Stimulated activated naive CD8-positive, alpha-beta T cell treated with anti-CD3 and anti-CD28 coated beads, Interleukin-15, Interleukin-2, amounts not matched to agents 100 ng/mL and 50 ng/mL, for 24 hours (primary cell): ENCODE results near the gene SLC22A17.

Source experiments
- H3K27ac Mint-ChIP-seq: one replicate; pipeline ENCODE4 v1.8.0; 2021; ENCODE audit warnings: mild to moderate bottlenecking, mixed read lengths
- H3K27me3 Mint-ChIP-seq: one replicate; pipeline ENCODE4 v1.8.0; 2021; ENCODE audit warnings: mixed read lengths
- H3K36me3 Mint-ChIP-seq: one replicate; pipeline ENCODE4 v1.8.0; 2021; ENCODE audit warnings: low read depth, mixed read lengths
- H3K4me1 Mint-ChIP-seq: one replicate; pipeline ENCODE4 v1.8.0; 2021; ENCODE audit warnings: low read depth, mixed read lengths
- H3K4me3 Mint-ChIP-seq: one replicate; pipeline ENCODE4 v1.8.0; 2021; ENCODE audit warnings: mild to moderate bottlenecking, mixed read lengths
- H3K9me3 Mint-ChIP-seq: one replicate; pipeline ENCODE4 v1.8.0; 2021; ENCODE audit warnings: mixed read lengths

SLC22A17 gene

DNA sequence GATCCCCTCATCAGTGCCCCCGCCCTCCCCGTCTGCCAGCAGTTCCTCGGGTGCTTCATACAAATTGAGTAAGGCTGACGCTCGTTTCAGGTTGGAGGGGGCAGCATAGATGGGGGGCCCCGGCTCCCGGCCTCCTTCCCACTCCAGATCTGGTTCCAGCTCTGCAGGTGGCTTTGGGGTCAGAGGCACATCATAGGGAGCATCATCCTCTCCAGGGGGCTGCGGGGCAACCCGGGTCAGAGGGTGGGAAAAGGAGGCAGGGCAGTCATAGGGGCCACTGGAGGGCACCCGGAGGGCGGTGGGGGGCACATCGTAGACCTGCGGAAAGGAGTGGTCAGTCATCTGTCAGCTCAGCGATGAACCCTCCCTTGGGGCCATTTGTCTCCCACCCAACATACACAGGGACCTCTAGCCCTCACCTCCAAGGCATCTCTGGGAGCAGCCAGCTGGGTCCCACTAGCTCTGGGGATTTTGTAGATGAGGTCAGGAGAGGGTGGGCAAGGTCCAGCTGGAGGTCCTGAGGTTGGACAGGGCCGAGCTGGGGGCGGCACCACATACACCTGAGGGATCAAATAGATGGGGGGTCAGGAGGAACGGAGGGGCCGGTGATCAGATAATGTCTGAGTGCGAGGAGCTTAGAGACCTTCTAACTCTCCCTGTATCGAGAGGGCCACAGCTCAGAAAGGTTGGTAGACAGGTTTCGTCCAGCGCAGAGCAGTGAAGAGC is 7.2 kb upstream of the SLC22A17 start:
- Mint-ChIP-seq H3K27me3 (peaks cover 24% of the 10 kb centered on the region), H3K27ac (no peak overlapping the region), H3K36me3 (no peaks in the 10 kb centered on the region), H3K4me3 (no peak overlapping the region), H3K9me3 (no peaks in the 10 kb centered on the region), H3K4me1 (no peaks in the 10 kb centered on the region)

DNA sequence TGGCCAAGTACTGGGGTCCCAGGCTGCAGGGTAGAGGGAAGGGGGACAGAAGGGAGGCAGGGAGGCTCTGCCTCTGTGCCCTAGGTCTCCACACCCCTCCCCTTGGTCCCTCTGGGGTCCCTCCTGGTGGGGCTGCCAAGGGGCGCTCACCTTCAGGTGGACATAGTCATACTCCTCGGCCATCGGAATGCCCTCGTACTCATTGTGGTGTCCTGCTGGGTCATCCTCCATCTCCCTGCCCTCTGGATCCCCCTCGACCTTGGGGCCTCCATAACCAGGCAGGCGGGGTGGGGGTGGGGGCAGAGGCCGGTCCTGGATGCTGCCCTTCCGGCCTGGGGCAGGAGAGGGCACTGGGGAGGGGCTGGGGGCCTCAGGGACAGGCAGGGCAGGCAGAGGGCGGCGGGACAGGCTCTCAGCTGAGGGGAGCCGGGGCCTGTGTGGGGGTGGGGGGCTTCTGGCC is 6.5 kb upstream of the SLC22A17 start:
- Mint-ChIP-seq H3K27me3 (peaks cover 20% of the 10 kb centered on the region), H3K27ac (no peak overlapping the region), H3K36me3 (no peaks in the 10 kb centered on the region), H3K9me3 (no peaks in the 10 kb centered on the region), H3K4me3 (no peak overlapping the region), H3K4me1 (no peaks in the 10 kb centered on the region)

DNA sequence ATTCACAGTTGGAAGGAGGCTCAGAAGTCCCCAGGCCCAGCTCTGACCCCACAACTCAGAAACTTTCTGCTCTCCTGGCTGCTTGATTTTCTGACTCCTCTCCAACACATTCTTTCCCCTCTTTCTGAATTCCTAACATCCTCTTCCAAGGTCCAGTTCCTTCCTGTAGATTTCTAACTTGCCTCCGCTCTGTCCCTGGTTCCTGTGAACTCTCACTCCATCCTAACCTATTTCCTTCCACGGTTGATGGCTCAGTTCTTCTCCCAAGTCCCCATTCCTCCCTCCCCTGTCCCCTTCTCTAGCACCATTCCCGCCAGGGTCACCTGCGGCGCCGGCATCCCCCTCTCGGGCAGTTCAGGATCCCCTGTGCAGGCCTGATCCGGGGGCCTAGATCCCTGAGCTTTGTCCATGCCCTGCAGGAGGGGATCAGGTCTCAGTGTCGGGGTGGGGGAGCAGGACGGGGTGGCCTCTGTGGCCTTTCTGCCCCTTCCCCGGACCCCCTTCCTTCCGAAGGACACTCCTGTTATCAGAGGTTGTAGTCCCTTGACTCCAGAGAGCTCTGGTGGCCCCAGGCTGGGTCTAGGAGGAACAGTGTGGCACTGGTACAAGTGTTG is 6.0 kb upstream of the SLC22A17 start:
- H3K27me3 Mint-ChIP-seq, result peaks cover 22% of the 10 kb centered on the region
- no peak overlapping the region for H3K4me3 Mint-ChIP-seq
- no peaks in the 10 kb centered on the region for H3K36me3 Mint-ChIP-seq
- H3K4me1 Mint-ChIP-seq, result no peaks in the 10 kb centered on the region
- H3K27ac Mint-ChIP-seq, result no peak overlapping the region
- no peaks in the 10 kb centered on the region for H3K9me3 Mint-ChIP-seq

DNA sequence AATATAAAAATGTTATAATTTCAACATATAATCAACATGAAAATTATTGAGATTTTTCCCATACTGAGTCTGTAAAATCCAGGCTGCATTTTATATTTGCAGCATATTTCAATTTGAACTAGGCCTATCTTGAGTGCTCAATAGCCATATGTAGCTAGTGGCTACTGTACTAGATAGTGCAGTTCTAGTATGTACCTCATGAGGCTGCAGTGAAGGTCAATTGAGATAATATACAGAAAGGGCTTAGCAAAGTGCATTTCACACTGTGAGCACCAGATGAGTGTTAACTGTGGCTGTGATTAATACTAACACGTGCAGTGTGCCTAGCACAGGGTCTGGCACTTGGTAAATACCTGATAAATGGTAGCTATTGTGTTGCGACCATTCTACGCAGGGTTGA is 5.4 kb upstream of the SLC22A17 start:
- Mint-ChIP-seq H3K4me1 (peaks cover 1% of the 10 kb centered on the region), H3K27me3 (peaks cover 25% of the 10 kb centered on the region), H3K36me3 (no peaks in the 10 kb centered on the region), H3K4me3 (no peak overlapping the region), H3K9me3 (no peaks in the 10 kb centered on the region), H3K27ac (no peak overlapping the region)

DNA sequence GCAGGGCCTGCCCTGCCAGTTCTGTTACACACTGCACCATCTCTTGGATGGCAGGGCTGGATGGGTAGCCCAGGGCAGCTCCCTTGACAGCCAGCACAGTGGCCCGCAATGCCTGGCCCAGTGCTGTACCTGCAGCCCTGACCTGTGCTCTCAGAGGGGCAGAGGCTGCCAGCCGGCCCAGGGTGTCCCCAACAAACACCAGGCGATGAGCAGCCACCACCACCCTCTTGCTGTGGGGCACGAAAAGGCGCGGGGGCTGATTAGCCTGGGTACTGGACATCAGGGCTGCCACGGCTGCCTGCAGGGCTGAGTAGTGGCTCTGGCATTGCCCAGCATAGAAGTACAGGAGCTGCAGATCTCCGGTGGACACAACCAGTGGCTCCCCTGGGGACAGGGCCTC is 4.6 kb upstream of the SLC22A17 start:
- H3K4me1 Mint-ChIP-seq, result peaks cover 4% of the 10 kb centered on the region
- H3K36me3 Mint-ChIP-seq, result no peaks in the 10 kb centered on the region
- H3K27me3 Mint-ChIP-seq, result peaks cover 27% of the 10 kb centered on the region
- H3K27ac Mint-ChIP-seq, result no peak overlapping the region
- no peak overlapping the region for H3K4me3 Mint-ChIP-seq
- H3K9me3 Mint-ChIP-seq, result no peaks in the 10 kb centered on the region

DNA sequence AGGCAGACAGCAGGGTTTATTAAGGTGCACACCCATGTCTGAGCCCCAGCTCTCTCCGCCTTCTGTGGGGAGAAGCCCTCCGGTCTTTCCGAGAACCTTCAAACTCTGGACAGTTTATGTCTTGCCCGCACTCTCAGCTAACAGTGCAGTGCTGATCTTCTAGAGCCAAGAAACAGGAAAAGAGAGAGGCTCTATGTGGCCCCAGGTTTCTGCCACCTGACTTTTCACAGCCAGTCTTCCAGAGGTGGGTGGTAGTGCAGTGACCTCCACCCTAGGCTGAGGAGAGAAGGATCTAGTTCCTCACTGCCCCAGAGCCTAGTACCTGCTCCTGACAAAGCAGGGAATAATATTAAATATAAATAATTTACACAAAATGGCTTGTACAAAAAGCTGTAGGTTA is 4.0 kb upstream of the SLC22A17 start:
- H3K27me3 Mint-ChIP-seq, result peaks cover 27% of the 10 kb centered on the region
- no peaks in the 10 kb centered on the region for H3K36me3 Mint-ChIP-seq
- no peak overlapping the region for H3K27ac Mint-ChIP-seq
- H3K9me3 Mint-ChIP-seq, result no peaks in the 10 kb centered on the region
- H3K4me1 Mint-ChIP-seq, result peaks cover 4% of the 10 kb centered on the region
- no peak overlapping the region for H3K4me3 Mint-ChIP-seq

DNA sequence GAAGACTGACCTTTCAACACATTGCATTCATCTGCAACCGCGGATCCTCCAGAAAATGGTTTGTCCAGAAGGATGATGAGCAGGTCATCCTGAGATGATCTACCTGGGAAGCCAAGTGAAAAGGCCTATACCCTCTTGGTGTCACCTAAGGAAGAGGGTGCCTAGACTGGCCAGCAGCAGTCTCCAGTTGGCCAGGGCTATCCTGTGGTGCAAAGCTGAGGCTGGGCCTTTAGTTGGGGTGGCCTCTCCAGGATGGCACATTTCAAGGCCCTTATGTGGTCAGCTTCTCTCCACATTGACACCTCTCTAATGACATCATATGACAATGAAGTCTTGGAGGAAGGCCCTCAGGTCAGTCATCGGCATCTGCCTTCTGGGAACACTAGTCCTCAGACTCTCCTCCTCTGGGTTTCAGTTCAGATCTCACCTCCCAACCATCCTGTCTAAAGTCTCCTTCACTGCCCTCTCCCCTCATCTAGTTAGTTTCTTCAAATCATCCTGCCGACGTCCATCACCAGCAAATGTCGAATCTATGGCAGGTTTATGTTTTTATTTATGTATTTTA is 3.3 kb upstream of the SLC22A17 start:
- peaks cover 8% of the 10 kb centered on the region for H3K4me1 Mint-ChIP-seq
- H3K4me3 Mint-ChIP-seq, result no peak overlapping the region
- H3K27ac Mint-ChIP-seq, result no peak overlapping the region
- H3K36me3 Mint-ChIP-seq, result no peaks in the 10 kb centered on the region
- peaks cover 32% of the 10 kb centered on the region for H3K27me3 Mint-ChIP-seq
- no peaks in the 10 kb centered on the region for H3K9me3 Mint-ChIP-seq

DNA sequence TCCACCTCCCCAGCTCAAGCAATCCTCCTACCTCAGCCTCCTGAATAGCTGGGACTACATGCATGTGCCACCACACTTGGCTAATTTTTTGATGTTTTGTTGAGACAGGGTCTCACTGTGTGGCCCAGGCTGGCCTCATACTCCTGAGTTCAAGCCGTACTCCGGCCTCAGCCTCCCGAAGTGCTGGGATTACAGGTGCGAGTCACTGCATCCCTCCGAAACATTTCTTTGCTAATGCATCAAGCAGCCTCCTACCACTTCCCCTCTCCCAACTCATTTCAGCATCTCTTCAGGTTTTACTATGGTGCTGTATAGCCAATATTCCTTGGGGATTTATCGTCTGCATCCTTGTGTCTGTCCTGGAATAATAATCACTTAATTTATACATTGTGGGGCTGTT is 2.3 kb upstream of the SLC22A17 start:
- H3K9me3 Mint-ChIP-seq, result no peaks in the 10 kb centered on the region
- peaks cover 41% of the 10 kb centered on the region for H3K27me3 Mint-ChIP-seq
- no peaks in the 10 kb centered on the region for H3K36me3 Mint-ChIP-seq
- peaks cover 8% of the 10 kb centered on the region for H3K4me1 Mint-ChIP-seq
- no peak overlapping the region for H3K27ac Mint-ChIP-seq
- no peak overlapping the region for H3K4me3 Mint-ChIP-seq

DNA sequence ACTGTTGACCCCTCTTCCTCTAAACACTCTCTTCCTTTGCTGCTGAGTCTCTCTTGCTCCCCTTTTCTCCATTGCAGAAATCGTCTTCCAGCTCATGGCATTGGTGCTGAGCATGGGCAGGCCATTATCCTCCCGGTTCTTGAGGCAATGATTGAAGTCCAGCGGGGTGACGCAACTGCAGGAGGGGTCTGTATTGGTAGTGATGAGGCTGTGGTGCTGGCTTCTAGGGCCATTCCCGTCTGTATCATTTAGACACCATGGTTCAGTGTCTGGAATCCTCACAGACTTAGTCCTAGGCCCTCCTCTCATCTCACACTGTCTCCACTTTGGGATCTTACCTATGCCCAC is 720 bp upstream of the SLC22A17 start:
- H3K27ac Mint-ChIP-seq, result no peak overlapping the region
- H3K27me3 Mint-ChIP-seq, result peaks cover 41% of the 10 kb centered on the region
- H3K4me1 Mint-ChIP-seq, result peaks cover 8% of the 10 kb centered on the region
- no peaks in the 10 kb centered on the region for H3K9me3 Mint-ChIP-seq
- H3K36me3 Mint-ChIP-seq, result no peaks in the 10 kb centered on the region
- peak overlapping the region; percentile 75 for H3K4me3 Mint-ChIP-seq

DNA sequence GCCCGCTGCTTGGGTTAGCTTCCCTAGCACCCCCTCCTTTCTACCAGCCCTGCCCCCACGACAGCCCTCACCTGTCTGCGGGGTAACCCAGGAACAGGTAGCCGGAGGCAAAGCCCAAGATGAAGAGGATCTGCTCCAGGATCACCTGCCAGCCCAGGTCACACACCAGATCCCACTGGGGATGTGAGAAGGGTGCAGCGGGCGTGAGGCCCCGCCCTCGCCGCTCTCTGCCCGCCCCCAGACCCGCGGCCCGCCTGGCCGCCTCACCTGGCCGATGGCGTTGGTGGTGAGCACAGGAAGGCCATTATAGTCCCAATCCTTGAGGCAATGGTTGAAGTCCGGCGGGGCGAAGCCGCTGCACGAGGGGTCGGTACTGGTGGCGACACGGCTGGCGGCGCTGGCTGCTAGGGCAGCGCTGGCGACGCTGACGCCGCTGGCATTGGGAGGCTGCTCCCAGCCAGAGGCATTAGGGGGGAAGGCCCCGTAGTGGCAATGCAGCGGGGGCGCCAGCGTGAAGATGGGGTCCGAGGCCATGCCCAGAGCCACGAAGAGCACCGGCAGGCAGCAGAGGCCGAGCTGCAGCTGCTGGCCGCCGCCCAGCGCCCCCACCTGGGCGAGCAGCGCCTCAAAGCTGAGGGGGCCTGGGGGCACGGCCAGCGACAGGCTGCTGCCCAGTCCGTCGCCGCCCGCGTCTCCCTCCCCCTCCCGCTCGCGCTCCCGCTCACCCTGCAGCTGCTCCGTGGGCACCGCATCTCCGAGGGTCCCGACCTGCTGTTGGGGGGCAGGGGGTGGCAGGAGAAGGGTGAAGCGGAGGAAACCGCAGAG is 794 bp downstream of the SLC22A17 start:
- H3K4me1 Mint-ChIP-seq, result peaks cover 8% of the 10 kb centered on the region
- H3K4me3 Mint-ChIP-seq, result peak overlapping the region; percentile 75
- no peaks in the 10 kb centered on the region for H3K36me3 Mint-ChIP-seq
- no peak overlapping the region for H3K27ac Mint-ChIP-seq
- H3K9me3 Mint-ChIP-seq, result no peaks in the 10 kb centered on the region
- peaks cover 41% of the 10 kb centered on the region for H3K27me3 Mint-ChIP-seq

DNA sequence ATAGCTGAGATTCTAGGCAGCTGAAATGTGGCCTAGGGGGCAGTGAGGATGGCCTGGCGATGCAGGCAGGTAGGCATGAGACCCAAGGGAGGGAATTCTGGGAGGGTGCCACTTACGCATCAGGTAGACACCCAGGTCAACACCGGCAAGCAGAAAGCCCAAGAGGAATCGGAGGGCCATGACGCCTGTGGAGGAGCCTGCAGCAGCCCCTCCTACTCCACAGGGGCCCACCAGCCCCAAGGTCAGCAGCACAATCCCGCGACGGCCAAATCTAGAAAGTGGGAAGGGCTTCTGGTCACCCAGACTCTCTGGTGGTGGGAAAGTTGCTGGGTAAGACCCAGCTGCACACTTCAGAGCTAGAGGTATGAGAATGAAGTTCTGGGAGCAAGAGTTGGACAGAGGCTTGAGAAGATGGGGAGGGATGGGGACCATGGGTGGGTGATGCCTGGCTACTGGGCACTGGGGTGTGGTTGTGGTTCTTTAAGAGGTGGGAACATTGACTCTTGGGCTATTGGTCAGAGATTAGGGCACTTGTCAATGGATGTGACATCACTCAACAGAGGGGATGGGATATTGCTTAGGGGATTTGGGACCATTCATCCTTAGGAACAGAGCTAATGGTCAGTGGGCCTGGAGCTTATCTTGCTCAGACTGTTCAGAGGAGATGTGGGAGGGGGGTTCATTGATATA is 3.4 kb downstream of the SLC22A17 start:
- peaks cover 8% of the 10 kb centered on the region for H3K4me1 Mint-ChIP-seq
- H3K36me3 Mint-ChIP-seq, result no peaks in the 10 kb centered on the region
- H3K27ac Mint-ChIP-seq, result no peak overlapping the region
- H3K4me3 Mint-ChIP-seq, result no peak overlapping the region
- no peaks in the 10 kb centered on the region for H3K9me3 Mint-ChIP-seq
- H3K27me3 Mint-ChIP-seq, result peaks cover 29% of the 10 kb centered on the region

DNA sequence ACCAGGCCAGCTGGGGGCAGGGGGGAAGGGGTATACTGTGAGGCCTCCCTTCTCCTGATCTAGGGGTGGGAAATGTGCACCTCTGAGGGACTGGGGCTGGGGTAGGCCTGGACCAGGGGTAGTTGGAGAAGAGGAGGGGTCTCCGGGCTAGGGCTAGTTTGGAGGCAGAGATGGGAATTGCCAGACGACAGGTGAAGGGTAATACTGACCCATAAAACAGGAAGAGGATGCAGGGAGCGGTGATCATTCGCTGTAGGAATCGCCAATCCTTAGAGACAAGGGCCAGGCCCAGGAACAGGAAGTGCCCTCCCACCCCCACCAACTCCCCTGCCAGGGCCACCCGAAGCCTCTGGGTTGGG is 4.4 kb downstream of the SLC22A17 start:
- Mint-ChIP-seq H3K9me3 (no peaks in the 10 kb centered on the region), H3K4me3 (no peak overlapping the region), H3K27ac (no peak overlapping the region), H3K36me3 (no peaks in the 10 kb centered on the region), H3K27me3 (peaks cover 19% of the 10 kb centered on the region), H3K4me1 (peaks cover 8% of the 10 kb centered on the region)

DNA sequence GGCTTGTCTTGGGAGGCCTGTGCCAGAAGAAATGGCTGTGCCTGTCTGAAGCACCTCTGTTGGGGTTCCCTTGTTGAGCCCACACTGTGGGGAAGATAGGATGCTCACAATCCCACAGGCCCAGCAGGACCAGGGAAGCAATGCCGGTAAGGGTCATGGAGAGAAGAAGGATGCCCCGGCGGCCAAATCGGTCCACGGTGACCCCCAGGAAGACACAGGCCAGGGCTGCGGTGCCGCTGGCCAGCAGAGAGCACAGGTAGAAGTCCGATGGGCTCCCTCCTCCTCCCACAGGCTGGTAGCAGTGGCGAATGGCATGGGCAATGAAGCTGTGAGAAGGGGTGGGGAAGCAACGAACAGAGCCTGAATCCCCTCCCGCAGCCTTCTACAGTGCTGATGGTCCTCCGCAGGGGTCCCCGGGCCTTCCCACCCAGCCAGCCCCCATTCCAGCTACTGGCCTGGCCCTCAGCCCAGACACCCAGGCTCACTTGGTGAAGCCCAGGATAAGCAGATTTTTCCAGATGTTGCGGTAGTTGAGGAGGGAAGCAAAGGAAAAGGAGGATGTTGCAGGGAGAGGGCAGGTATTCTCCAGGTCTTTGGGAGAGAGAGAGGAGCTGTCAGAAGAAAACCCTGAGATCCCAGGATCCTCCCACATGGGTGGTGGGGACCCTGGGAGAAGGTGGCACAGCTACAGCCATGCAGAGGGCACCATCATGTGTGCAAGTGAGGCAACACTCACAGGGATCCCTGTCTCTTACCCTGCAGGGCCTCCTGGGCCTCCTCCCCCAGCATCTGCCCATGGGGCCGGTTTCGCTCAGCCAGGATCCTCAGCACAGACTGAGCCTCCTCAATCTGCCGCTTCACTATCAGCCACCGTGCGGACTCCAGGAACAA is 5.0 kb downstream of the SLC22A17 start:
- H3K9me3 Mint-ChIP-seq, result no peaks in the 10 kb centered on the region
- no peaks in the 10 kb centered on the region for H3K36me3 Mint-ChIP-seq
- no peak overlapping the region for H3K4me3 Mint-ChIP-seq
- no peak overlapping the region for H3K27ac Mint-ChIP-seq
- H3K4me1 Mint-ChIP-seq, result peaks cover 4% of the 10 kb centered on the region
- H3K27me3 Mint-ChIP-seq, result peaks cover 14% of the 10 kb centered on the region
